DOHH2 (cell line): Measurements from ENCODE around the gene FAM25G.
"Not testable (repeated sequence)": the region's sequence is repeated elsewhere in the genome, so short reads cannot be mapped to it uniquely, and the experiment has no call there.

ENCODE experiments used
- EZH2phosphoT487 ChIP-seq: fragments of 200-600 bp; sonication (generic); IDR thresholded peaks from 2 replicates; pipeline ENCODE4 v1.6.1; 2017; ENCODE audit warnings: borderline replicate concordance, mild to moderate bottlenecking, antibody characterized with exemption, low read length, moderate library complexity, mixed read lengths
- TF ChIP-seq, protein P1 (sequence below): fragments of 200-600 bp; sonication (generic); IDR thresholded peaks from one replicate; pipeline ENCODE4 v1.5.1; 2014; ENCODE audit warnings: antibody characterized with exemption, mild to moderate bottlenecking, low read depth, low read length; ENCODE audit not compliant: poor library complexity, severe bottlenecking

DNA sequence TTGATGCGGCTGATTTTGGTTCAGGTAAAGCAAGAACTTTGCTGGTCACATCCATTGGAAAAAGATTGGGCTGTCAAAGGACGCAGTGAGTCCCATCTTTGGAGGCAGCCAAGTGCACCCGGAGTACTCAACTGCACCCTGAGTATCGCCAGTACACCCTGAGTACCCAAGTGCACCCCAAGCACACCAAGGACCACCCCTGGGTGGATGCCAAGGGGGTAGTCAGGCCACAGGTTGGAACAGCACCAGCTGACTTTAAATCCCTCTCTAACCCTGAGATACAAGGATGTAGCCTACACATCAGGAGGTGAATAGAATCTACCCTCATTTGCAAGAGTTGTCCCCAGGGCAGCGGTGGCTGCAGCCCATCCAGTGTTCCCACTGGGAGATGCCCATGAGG, 24.0 kb downstream of the FAM25G start:
- TF ChIP-seq, protein P1, sequence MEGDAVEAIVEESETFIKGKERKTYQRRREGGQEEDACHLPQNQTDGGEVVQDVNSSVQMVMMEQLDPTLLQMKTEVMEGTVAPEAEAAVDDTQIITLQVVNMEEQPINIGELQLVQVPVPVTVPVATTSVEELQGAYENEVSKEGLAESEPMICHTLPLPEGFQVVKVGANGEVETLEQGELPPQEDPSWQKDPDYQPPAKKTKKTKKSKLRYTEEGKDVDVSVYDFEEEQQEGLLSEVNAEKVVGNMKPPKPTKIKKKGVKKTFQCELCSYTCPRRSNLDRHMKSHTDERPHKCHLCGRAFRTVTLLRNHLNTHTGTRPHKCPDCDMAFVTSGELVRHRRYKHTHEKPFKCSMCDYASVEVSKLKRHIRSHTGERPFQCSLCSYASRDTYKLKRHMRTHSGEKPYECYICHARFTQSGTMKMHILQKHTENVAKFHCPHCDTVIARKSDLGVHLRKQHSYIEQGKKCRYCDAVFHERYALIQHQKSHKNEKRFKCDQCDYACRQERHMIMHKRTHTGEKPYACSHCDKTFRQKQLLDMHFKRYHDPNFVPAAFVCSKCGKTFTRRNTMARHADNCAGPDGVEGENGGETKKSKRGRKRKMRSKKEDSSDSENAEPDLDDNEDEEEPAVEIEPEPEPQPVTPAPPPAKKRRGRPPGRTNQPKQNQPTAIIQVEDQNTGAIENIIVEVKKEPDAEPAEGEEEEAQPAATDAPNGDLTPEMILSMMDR = not testable (repeated sequence)
- not testable (repeated sequence) for TF ChIP-seq EZH2phosphoT487
